KMS-11 (cell line): Measurements from ENCODE around the gene SPATA16.

Experiments
- H2AFZ ChIP-seq: fragments of 200-600 bp; sonication (generic); 2 replicates; pipeline ENCODE4 v1.6.1; 2016; ENCODE audit warnings: antibody characterized with exemption, mixed run types, low read depth
- H3K27ac ChIP-seq: fragments of 200-600 bp; sonication (generic); 2 replicates; pipeline ENCODE4 v1.6.1; 2016; ENCODE audit warnings: mild to moderate bottlenecking, mixed run types
- H3K27me3 ChIP-seq: fragments of 200-600 bp; sonication (generic); 2 replicates; pipeline ENCODE4 v1.6.1; 2017; ENCODE audit warnings: mild to moderate bottlenecking, low read depth, mixed run types, moderate library complexity; ENCODE audit not compliant: insufficient read depth
- H3K36me3 ChIP-seq: fragments of 200-600 bp; sonication (generic); 2 replicates; pipeline ENCODE4 v1.6.1; 2017; ENCODE audit warnings: mild to moderate bottlenecking, mixed run types; ENCODE audit not compliant: insufficient read depth
- H3K4me1 ChIP-seq: fragments of 200-600 bp; sonication (generic); 2 replicates; pipeline ENCODE4 v1.6.1; 2016; ENCODE audit warnings: mild to moderate bottlenecking, low read depth, mixed run types; ENCODE audit not compliant: poor library complexity, severe bottlenecking
- H3K4me2 ChIP-seq: fragments of 200-600 bp; sonication (generic); 2 replicates; pipeline ENCODE4 v1.7.0; 2016; ENCODE audit warnings: mild to moderate bottlenecking, mixed run types
- H3K4me3 ChIP-seq: fragments of 200-600 bp; sonication (generic); IDR thresholded peaks from 2 replicates; pipeline ENCODE4 v1.6.1; 2017; ENCODE audit warnings: low read depth, low read length, mixed read lengths; ENCODE audit not compliant: insufficient read depth
- H3K79me2 ChIP-seq: fragments of 200-600 bp; sonication (generic); 2 replicates; pipeline ENCODE4 v1.6.1; 2016; ENCODE audit warnings: low read depth, mixed run types; ENCODE audit not compliant: insufficient read depth
- H3K9ac ChIP-seq: fragments of 200-600 bp; sonication (generic); 2 replicates; pipeline ENCODE4 v1.6.1; 2016; ENCODE audit warnings: mild to moderate bottlenecking, mixed run types
- H4K20me1 ChIP-seq: fragments of 200-600 bp; sonication (generic); 2 replicates; pipeline ENCODE4 v1.6.1; 2016; ENCODE audit warnings: mild to moderate bottlenecking, mixed run types; ENCODE audit not compliant: insufficient read depth
- CTCF ChIP-seq: fragments of 200-600 bp; sonication (generic); conservative IDR thresholded peaks from 2 replicates; pipeline ENCODE4 v1.6.1; 2017; ENCODE audit warnings: low read depth, mild to moderate bottlenecking, antibody characterized with exemption, low read length, moderate library complexity, mixed read lengths

SPATA16 gene

GRCh38 chr3:172946061-172946460 lies 195.0 kb downstream of the SPATA16 start:
- no peak overlapping the region for H2AFZ ChIP-seq
- no peaks in the 10 kb centered on the region for H3K36me3 ChIP-seq
- H3K27me3 ChIP-seq: no peaks in the 10 kb centered on the region
- H3K27ac ChIP-seq: no peak overlapping the region
- H4K20me1 ChIP-seq: no peaks in the 10 kb centered on the region
- H3K4me1 ChIP-seq: no peaks in the 10 kb centered on the region
- no peak overlapping the region for H3K9ac ChIP-seq
- no peak overlapping the region for H3K4me2 ChIP-seq
- TF ChIP-seq CTCF: no peak
- H3K4me3 ChIP-seq: no peak overlapping the region
- no peaks in the 10 kb centered on the region for H3K79me2 ChIP-seq

- no peak overlapping the region for H3K27ac ChIP-seq
- H4K20me1 ChIP-seq: no peaks in the 10 kb centered on the region
- no peak for TF ChIP-seq CTCF
Observed at GRCh38 chr3:172939651-172940293, 201.3 kb downstream of the SPATA16 start.

GRCh38 chr3:172938788-172939187 lies 202.2 kb downstream of the SPATA16 start:
- Histone ChIP-seq H4K20me1 (no peaks in the 10 kb centered on the region), H3K79me2 (no peaks in the 10 kb centered on the region), H3K9ac (no peak overlapping the region), H3K4me2 (no peak overlapping the region), H3K4me3 (no peak overlapping the region), H2AFZ (no peak overlapping the region), H3K27ac (no peak overlapping the region), H3K27me3 (no peaks in the 10 kb centered on the region), H3K4me1 (no peaks in the 10 kb centered on the region), H3K36me3 (no peaks in the 10 kb centered on the region)
- no peak for TF ChIP-seq CTCF

More at GRCh38 chr3:172939651-172940293, 201.3 kb downstream of the SPATA16 start:
- Histone ChIP-seq H3K9ac (no peak overlapping the region), H2AFZ (no peak overlapping the region), H3K4me1 (no peaks in the 10 kb centered on the region), H3K4me2 (no peak overlapping the region), H3K36me3 (no peaks in the 10 kb centered on the region), H3K79me2 (no peaks in the 10 kb centered on the region), H3K27me3 (no peaks in the 10 kb centered on the region), H3K4me3 (no peak overlapping the region)

GRCh38 chr3:172931746-172932285 lies 209.2 kb downstream of the SPATA16 start:
- Histone ChIP-seq H3K4me1 (no peaks in the 10 kb centered on the region), H3K4me3 (no peak overlapping the region), H3K36me3 (no peaks in the 10 kb centered on the region), H3K27me3 (no peaks in the 10 kb centered on the region), H2AFZ (no peak overlapping the region), H3K27ac (no peak overlapping the region), H4K20me1 (no peaks in the 10 kb centered on the region), H3K4me2 (no peak overlapping the region), H3K9ac (no peak overlapping the region), H3K79me2 (no peaks in the 10 kb centered on the region)
- no peak for TF ChIP-seq CTCF
